ENCODE results near the gene COL8A1.

COL8A1 gene

GRCh38 chr3:99646107-99646435 lies 7.7 kb downstream of the COL8A1 start:
- no peak overlapping the region for H3K4me3 ChIP-seq (ENCODE audit: low read depth, low read length)
- TF ChIP-seq CTCF (IDR thresholded peaks at IDR 0.05; ENCODE audit: low read depth, low read length) = no peak

- TF ChIP-seq CTCF (IDR thresholded peaks at IDR 0.05; ENCODE audit: low read depth, low read length) = no peak
- no peak overlapping the region for H3K4me3 ChIP-seq (ENCODE audit: low read depth, low read length)
These were observed 8.7 kb downstream of the COL8A1 start for GRCh38 chr3:99647081-99647480.

GRCh38 chr3:99648101-99648500 lies 9.7 kb downstream of the COL8A1 start:
- H3K4me3 ChIP-seq (ENCODE audit: low read depth, low read length) = no peak overlapping the region
- no peak for TF ChIP-seq CTCF (IDR thresholded peaks at IDR 0.05; ENCODE audit: low read depth, low read length)

GRCh38 chr3:99648516-99648915 lies 10.1 kb downstream of the COL8A1 start:
- TF ChIP-seq CTCF (IDR thresholded peaks at IDR 0.05; ENCODE audit: low read depth, low read length) = no peak
- no peak overlapping the region for H3K4me3 ChIP-seq (ENCODE audit: low read depth, low read length)

- H3K4me3 ChIP-seq (ENCODE audit: low read depth, low read length) = no peak overlapping the region
These were observed 13.1 kb downstream of the COL8A1 start for GRCh38 chr3:99651531-99651930.

GRCh38 chr3:99656624-99657023 lies 18.2 kb downstream of the COL8A1 start:
- TF ChIP-seq CTCF (IDR thresholded peaks at IDR 0.05; ENCODE audit: low read depth, low read length) = no peak
- no peak overlapping the region for H3K4me3 ChIP-seq (ENCODE audit: low read depth, low read length)

More at GRCh38 chr3:99651531-99651930, 13.1 kb downstream of the COL8A1 start:
- TF ChIP-seq CTCF (IDR thresholded peaks at IDR 0.05; ENCODE audit: low read depth, low read length) = no peak

- no peak for TF ChIP-seq CTCF (IDR thresholded peaks at IDR 0.05; ENCODE audit: low read depth, low read length)
- no peak overlapping the region for H3K4me3 ChIP-seq (ENCODE audit: low read depth, low read length)
These were observed 19.9 kb downstream of the COL8A1 start for GRCh38 chr3:99658274-99658673.

All from WI38 (cell line).